Measurements from ENCODE around the gene CALML3.

DNA sequence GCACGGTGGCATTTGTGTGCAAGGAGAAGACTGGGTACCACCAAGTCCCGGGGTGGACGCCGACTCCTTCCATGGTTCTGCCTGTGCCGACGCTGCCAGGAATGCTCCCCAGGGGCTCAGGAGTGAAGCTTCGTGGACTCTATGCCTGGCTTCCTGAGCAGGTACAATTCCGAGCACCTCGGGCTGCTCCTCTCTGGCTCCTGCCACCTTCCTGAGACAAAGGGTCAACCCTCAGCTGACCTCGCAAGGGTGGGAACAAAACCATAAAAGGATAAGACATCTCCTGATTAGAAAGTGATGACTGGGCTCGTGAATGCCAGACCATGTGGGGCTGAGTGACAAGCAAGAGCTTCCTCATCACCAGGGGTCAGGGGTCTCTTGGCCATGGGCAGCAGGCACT, 31.8 kb downstream of the CALML3 start:
- no peak for TF ChIP-seq POLR2A (IDR thresholded peaks at IDR 0.05)
- TF ChIP-seq, protein P1, sequence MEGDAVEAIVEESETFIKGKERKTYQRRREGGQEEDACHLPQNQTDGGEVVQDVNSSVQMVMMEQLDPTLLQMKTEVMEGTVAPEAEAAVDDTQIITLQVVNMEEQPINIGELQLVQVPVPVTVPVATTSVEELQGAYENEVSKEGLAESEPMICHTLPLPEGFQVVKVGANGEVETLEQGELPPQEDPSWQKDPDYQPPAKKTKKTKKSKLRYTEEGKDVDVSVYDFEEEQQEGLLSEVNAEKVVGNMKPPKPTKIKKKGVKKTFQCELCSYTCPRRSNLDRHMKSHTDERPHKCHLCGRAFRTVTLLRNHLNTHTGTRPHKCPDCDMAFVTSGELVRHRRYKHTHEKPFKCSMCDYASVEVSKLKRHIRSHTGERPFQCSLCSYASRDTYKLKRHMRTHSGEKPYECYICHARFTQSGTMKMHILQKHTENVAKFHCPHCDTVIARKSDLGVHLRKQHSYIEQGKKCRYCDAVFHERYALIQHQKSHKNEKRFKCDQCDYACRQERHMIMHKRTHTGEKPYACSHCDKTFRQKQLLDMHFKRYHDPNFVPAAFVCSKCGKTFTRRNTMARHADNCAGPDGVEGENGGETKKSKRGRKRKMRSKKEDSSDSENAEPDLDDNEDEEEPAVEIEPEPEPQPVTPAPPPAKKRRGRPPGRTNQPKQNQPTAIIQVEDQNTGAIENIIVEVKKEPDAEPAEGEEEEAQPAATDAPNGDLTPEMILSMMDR (IDR thresholded peaks at IDR 0.05) = no peak

Data from uterus (tissue), 2 donors.